Inflammatory macrophage treated with lipopolysaccharide for 1 hour (primary cell): Measurements from ENCODE around the gene ANOS1.
"Not testable (repeated sequence)": the region's sequence is repeated elsewhere in the genome, so short reads cannot be mapped to it uniquely, and the experiment has no call there.

Experiments
- DNase-seq, 2 donors: peaks; one replicate each; pipeline ENCODE4 v3.0.0-alpha.2; 2020 to 2022

Gene ANOS1

DNA sequence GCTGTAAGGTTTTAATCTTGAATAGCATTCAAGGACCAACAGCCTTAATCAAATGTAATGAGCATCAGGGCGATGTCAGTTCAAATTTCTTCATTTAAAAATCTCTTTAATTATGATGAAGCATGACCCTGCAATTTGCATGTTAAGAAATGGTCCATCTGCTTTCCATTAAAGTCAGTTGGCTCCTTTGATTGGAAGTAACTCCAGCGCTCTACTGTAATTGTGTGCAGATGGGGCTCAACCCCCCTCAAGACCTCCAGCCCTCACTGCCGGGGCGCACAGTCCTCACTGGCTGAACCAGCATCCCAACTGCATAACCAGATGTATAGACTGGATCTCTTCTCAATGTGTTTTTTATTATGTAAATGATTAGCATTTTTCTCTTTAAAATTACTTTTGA, 140.4 kb downstream of the ANOS1 start:
- no peak for DNase-seq

DNA sequence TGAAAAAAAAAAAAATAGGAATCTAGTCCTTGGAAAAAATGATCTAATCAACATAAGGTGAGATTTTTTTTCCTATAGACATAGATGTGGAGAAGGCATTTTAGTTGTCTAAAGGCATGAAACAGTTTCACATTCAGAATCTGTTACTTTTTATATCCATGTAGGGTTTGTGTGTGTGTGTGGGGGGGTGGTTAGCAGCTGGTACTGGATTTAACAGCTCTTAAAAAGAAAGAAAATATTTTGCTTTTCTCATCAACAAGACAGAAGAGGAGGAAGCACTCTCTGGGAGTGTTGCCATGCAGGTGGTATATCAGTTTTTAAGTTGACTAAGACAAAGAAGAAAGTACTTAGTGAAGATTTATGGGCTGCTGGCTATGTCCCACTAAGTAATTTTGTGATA, 145.0 kb downstream of the ANOS1 start:
- DNase-seq = no peak

DNA sequence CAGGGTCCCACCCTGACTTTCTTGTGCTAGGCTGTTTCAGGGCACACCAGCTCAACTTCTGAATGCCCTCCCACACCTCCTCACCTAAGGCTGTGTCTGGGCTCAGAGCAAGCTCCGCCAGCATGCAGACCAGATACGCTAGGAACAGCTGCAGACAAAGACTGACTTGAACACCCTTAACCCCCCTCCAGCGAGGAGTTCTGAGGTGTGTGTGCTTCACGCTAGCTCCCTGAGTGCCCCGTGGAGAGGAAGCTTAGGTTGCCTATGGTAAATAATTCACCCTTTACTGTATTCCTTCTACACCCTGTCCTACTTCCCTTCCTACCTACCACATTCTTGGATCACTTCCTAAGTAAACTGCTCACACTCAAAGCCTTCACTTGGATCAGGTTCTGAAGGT, 152.3 kb downstream of the ANOS1 start:
- DNase-seq = no peak

DNA sequence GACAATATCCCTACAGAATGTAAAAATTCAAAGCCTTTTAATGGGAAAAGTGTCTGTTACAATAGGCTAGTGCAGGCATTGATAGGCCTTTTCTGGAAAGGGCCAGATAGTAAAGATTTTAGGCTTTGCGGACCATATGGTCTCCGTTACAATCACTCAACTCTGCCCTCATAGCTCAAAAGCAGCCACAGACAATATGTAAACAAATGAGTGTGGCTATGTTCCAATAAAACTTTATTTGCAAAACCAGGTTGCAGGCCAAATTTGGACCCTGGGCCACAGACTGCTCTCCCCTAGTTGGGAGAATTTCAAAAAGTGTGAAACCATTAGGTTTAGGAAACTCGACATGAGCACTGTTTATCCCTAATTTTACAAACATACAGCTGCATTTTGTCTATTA, 155.1 kb downstream of the ANOS1 start:
- DNase-seq = no peak

DNA sequence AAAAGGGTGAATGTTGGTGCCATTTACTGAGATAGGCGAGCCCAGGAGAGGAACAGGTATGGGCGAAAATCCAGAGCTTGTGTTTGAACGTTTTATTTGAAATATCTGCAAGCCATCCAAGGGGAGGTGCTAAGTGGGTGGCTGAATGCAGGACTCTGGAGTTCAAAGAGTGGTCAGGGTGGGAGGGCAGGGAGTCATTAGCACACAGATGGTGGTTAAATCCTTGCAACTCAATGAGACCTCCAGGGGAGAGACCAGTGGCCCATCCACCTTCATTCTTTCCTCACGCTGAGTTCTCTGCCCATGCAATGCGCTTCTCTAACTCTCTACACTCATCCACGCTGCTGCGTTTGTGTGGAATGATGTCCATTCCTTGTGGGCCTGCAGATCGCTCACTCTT, 166.2 kb downstream of the ANOS1 start:
- DNase-seq = no peak

DNA sequence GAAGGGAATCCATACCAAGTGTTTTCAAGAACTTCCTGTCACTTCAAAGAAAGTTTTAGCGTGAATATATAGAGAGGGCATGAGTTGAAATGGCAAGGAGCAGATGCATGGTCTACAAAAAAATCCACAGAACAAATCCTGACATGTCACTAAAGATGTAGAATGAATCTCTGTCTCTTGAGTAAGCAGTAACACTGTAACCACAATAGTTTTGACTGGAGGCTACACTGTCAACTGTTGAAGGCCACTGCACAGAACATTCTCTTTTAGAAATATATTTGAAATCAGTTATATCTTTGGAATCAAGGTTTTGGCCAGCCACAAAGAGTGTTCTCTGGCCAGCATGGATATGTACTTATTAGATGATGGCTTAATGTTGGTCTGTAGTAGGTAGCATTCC, 183.5 kb downstream of the ANOS1 start:
- DNase-seq = no peak

DNA sequence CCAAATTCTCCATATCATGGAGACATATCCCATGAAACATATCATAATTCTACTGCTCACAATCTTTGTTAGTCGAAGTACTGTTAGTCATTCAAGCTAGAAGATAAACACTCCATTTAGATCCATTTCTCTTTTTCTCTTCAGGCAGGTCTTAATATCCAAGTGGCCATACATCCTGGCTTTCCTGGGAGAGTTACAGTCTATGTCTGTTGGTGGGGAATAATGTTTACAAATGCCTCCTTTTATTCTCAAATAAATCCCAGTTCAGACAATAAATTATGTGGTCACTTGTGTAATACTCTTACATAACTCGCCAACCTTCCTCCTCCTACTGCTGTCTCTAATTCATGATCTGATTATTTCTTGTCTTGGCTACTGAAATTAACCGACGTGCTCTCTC, 185.2 kb downstream of the ANOS1 start:
- no peak for DNase-seq

DNA sequence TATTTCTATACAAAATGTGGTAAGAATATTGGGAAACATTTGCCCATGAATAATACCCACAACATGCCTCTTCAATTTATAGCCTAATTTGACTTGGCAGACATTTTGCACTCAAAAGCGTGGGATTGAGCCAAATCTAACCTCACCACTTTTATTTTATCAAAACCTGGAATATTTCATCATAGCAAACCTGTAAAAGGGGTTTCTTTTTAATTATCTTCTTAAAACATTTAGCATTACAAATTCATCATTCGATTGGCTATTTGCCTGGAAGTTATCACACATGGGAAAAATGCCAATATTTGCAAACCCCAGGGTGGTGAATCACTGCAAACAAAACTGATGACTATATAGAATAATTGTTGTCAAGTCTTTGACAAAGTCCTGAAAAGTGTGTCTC, 211.1 kb downstream of the ANOS1 start:
- DNase-seq = no peak

DNA sequence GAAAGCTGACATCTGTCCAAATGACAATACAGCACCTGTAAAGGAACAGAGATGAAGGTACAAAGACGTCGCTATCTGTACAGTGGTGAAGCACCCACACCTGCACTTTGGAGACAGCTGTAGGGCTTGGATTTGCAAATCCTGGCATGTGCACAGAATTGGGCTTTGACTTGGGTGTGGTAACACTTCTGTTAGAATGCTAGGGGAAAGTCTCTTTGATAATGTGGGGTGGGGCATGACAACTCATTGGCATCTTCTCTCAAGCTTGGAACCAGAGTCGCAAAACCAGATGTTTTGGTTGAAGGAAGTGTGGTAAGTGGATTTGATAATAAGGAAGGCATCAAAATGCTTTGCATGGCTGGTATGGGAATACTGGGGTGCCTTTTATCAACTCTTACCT, 211.8 kb downstream of the ANOS1 start:
- no peak for DNase-seq

DNA sequence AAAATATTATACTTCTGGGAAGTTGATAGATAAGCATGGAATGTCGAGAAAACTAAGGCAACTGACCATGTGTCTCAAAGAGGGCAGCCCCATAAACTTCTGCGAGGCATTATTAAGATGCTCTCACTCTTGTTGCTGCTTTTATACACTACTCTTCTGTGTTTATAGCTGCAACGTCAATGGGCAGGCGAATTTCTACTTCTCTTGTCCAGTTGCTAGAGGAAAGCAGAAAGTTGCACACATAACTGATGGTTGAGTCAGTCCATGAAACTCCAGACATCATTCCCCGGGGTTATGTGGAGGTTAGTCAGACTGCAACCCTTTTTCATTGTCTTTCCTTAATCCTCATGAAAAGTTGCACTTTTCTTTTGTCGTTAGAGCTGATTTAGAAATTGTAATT, 227.5 kb downstream of the ANOS1 start:
- DNase-seq = no peak

DNA sequence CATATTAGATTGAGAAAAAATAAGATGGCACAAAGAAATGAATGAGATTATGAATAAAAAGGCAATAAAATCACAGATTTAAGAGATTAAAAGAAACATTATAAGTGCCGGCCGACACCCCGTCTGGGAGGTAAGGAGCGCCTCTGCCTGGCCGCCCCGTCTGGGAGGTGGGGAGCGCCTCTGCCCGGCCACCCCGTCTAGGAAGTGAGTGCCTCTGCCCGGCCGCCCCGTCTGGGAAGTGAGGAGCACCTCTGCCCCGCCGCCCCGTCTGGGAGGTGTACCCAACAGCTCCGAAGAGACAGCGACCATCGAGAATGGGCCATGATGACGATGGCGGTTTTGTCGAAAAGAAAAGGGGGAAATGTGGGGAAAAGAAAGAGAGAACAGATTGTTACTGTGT, 229.8 kb downstream of the ANOS1 start:
- DNase-seq = not testable (repeated sequence)

DNA sequence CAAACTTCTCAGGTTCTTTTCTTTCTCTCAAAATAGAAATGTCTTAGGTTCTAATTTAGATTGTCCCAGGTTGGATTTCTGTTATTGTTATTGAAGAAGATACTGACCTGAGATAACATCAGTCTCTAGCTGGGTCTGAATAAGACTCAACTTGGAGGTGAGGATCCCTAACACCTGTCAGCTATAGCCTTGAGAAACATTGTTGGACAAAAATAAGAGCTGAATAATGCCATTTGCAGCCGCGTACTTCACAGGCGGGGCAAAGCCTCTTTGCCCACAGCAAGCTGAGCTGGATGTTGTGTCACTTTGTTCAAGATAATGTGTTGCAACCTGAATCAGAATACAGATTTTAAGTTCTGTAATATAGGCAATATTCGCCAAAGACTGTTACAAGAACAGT, 231.7 kb downstream of the ANOS1 start:
- no peak for DNase-seq

DNA sequence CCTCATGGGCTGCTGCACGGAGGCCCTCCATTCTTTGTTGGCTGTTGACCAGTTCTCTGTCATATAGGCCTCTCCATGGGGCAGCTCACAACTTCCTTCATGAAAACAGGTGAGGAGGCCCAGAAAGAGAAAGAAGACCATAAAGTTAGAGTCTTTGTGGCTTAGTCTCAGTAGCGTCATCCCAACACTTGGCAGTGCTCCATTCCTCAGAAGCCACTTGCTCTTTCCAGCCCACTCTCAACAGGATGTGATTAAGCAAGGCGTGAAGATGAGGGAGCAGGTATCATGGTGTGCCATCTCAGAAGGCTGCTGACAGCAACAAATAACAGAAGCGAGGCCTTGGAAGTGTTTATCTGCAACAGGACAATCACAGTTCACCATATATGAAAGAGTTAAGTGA, 236.9 kb downstream of the ANOS1 start:
- not testable (repeated sequence) for DNase-seq

DNA sequence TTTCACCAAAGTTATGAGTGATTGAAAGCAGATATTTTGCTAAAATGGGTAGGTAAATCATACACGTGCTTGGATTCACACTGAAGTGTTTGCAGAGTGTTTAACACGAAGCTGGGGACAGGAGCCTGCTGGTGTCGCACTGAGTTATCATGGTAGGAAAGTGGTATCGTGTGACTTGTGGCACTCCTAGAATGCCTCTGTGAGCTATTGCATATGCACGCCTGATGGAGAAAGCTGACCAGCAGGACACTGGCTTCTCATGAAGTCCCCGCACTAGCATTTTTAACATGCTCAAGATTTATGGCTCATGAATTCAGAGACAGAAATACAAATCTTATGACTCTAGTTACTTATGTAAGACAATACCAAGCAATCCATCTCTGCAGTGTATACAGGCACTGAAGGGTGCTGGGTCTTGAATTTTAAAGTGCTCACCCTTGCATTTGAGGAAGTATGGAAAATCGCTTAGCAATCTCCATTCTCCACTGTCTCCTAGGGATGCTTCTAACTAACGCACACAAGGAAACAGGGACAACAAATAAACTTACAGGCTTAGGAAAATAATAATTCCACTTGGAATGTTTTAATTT, 247.5 kb downstream of the ANOS1 start:
- DNase-seq = no peak
